Measurements from ENCODE around the gene ASGR1. TPM values are rescaled to one million over a fixed set of nuclear protein-coding genes. Genes with fewer than 3 reads are reported as not detected.

ASGR1 gene
- total RNA-seq, 1 experiment from 2014 or later: 0.95 TPM

DNA sequence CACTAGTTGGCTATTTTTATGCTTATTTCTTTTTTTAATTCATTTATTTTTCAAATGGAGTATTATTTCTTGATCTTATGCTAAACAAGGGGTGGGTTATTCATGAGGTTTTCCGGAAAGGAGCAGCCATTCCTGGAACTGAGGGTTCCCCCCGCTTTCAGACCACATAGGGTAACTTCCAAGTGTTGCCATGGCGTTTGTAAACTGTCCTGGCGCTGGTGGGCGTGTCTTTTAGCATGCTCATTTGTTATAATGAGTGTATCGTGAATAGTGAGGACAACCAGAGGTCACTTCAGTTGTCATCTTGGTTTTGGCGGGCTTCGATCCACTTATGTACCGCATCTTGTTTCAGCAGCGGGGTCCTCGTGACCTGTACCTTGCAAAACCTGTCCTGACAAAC is 35.0 kb downstream of the ASGR1 start:
- H3K4me1 ChIP-seq (ENCODE audit: insufficient read depth, low read length): peaks cover 12% of the 10 kb centered on the region
- no peak for DNase-seq
- CTCF ChIA-PET: no interaction called here

DNA sequence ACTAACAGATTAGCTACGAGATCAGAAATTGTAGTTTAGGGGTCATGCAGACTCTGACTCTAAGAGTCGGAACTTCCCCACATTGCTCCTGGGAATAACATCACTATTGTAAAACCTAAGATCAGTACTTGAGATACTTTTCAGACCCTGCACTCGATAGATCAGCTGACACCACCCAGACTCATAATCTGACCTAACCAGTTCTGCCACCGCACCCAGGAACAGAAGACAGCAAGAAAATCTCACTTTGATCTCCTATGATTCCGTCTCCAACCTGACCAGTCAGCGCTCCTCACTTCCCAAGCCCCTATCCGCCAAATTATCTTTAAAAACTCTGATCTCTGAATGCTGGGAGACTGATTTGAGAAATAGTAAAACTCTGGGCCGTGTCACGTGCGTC is 37.3 kb downstream of the ASGR1 start:
- TF ChIP-seq EZH2phosphoT487 (IDR thresholded peaks at IDR 0.05; ENCODE audit: borderline replicate concordance, low read length) (no peak), EZH2 (IDR thresholded peaks at IDR 0.05; ENCODE audit: low read length, unreplicated experiment) (no peak)
- TF ChIP-seq, protein P1, sequence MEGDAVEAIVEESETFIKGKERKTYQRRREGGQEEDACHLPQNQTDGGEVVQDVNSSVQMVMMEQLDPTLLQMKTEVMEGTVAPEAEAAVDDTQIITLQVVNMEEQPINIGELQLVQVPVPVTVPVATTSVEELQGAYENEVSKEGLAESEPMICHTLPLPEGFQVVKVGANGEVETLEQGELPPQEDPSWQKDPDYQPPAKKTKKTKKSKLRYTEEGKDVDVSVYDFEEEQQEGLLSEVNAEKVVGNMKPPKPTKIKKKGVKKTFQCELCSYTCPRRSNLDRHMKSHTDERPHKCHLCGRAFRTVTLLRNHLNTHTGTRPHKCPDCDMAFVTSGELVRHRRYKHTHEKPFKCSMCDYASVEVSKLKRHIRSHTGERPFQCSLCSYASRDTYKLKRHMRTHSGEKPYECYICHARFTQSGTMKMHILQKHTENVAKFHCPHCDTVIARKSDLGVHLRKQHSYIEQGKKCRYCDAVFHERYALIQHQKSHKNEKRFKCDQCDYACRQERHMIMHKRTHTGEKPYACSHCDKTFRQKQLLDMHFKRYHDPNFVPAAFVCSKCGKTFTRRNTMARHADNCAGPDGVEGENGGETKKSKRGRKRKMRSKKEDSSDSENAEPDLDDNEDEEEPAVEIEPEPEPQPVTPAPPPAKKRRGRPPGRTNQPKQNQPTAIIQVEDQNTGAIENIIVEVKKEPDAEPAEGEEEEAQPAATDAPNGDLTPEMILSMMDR (conservative IDR thresholded peaks at IDR 0.05; ENCODE audit: low read depth, low read length): no peak
- CTCF ChIA-PET: no interaction called here
- BruUV-seq (replicated peaks): no TSS peak
- H3K4me3 ChIP-seq (ENCODE audit: low read length): no peak overlapping the region
- no peaks in the 10 kb centered on the region for H3K9me3 ChIP-seq (ENCODE audit: low read length)
- no peaks in the 10 kb centered on the region for H4K20me1 ChIP-seq (ENCODE audit: low read length)
- no peak overlapping the region for H3K27ac ChIP-seq (ENCODE audit: low read length)
- POLR2A ChIA-PET (ENCODE audit: unreplicated experiment): interaction anchor here (0.6 kb wide), 1 partner anchor 75 kb away, joined by 7 read pairs; no protein-coding TSS in a partner anchor
- no peaks in the 10 kb centered on the region for H3F3A ChIP-seq (ENCODE audit: low read length, unreplicated experiment)
- intact Hi-C loops (cut with micrococcal nuclease): no loop called here
- H3K79me2 ChIP-seq (ENCODE audit: low read length): no peaks in the 10 kb centered on the region
- H3K9me2 ChIP-seq (replicated peaks; ENCODE audit: low read length): no peaks in the 10 kb centered on the region
- H2AFZ ChIP-seq (ENCODE audit: low read length): no peak overlapping the region
- ATAC-seq (peak; percentile 56), DNase-seq (peak; percentile 68)
- peaks cover 18% of the 10 kb centered on the region for H3K4me1 ChIP-seq (ENCODE audit: insufficient read depth, low read length)
- H3K36me3 ChIP-seq (ENCODE audit: low read depth, low read length): no peaks in the 10 kb centered on the region
- no peak overlapping the region for H3K9ac ChIP-seq (ENCODE audit: low read length)
- H3K4me2 ChIP-seq (ENCODE audit: low read length): peak overlapping the region; percentile 37
- no peaks in the 10 kb centered on the region for H3K27me3 ChIP-seq (ENCODE audit: low read length)

More for the DNA sequence above, 35.0 kb downstream of the ASGR1 start:
- ATAC-seq: no peak
- H3K9me2 ChIP-seq (replicated peaks; ENCODE audit: low read length): no peaks in the 10 kb centered on the region
- intact Hi-C loops (cut with micrococcal nuclease): no loop called here
- no peaks in the 10 kb centered on the region for H3K36me3 ChIP-seq (ENCODE audit: low read depth, low read length)
- H3K27ac ChIP-seq (ENCODE audit: low read length): no peak overlapping the region
- no peak overlapping the region for H3K4me2 ChIP-seq (ENCODE audit: low read length)
- H3F3A ChIP-seq (ENCODE audit: low read length, unreplicated experiment): no peaks in the 10 kb centered on the region
- H3K27me3 ChIP-seq (ENCODE audit: low read length): no peaks in the 10 kb centered on the region
- no peaks in the 10 kb centered on the region for H4K20me1 ChIP-seq (ENCODE audit: low read length)
- H3K79me2 ChIP-seq (ENCODE audit: low read length): no peaks in the 10 kb centered on the region
- H3K9me3 ChIP-seq (ENCODE audit: low read length): no peaks in the 10 kb centered on the region
- no peak overlapping the region for H3K9ac ChIP-seq (ENCODE audit: low read length)
- TF ChIP-seq EZH2 (IDR thresholded peaks at IDR 0.05; ENCODE audit: low read length, unreplicated experiment) (no peak), EZH2phosphoT487 (IDR thresholded peaks at IDR 0.05; ENCODE audit: borderline replicate concordance, low read length) (no peak)
- TF ChIP-seq, protein P1 (conservative IDR thresholded peaks at IDR 0.05; ENCODE audit: low read depth, low read length): no peak
- H3K4me3 ChIP-seq (ENCODE audit: low read length): no peak overlapping the region
- no peak overlapping the region for H2AFZ ChIP-seq (ENCODE audit: low read length)
- POLR2A ChIA-PET (ENCODE audit: unreplicated experiment): no interaction called here
- BruUV-seq (replicated peaks): no TSS peak

DNA sequence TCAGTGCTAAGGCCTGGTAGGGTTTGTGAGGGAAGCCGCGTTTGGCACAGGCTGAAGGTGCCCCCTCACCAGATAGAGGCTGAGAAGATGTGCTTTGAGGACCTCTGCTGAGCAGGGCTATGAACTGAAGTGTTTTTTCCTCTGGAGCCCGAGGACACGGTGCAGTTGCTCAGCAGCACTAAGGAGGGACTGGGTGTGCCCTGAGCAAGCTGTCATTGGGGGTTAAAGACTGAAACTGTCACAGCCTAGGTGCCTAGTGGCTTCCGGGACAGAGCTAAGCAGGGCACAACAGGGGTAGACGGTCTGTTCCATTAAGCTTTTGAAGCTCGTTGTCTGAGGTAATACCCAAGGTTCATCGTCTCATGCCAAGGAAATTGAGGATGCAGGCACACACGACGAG is 39.8 kb downstream of the ASGR1 start:
- H3K4me2 ChIP-seq (ENCODE audit: low read length): no peak overlapping the region
- POLR2A ChIA-PET (ENCODE audit: unreplicated experiment): no interaction called here
- no peaks in the 10 kb centered on the region for H4K20me1 ChIP-seq (ENCODE audit: low read length)
- no peak for DNase-seq
- no peaks in the 10 kb centered on the region for H3K79me2 ChIP-seq (ENCODE audit: low read length)
- CTCF ChIA-PET: no interaction called here
- no peak overlapping the region for H3K9ac ChIP-seq (ENCODE audit: low read length)
- no peaks in the 10 kb centered on the region for H3K9me2 ChIP-seq (replicated peaks; ENCODE audit: low read length)
- H3K27ac ChIP-seq (ENCODE audit: low read length): no peak overlapping the region
- ATAC-seq: no peak
- peaks cover 21% of the 10 kb centered on the region for H3K4me1 ChIP-seq (ENCODE audit: insufficient read depth, low read length)
- H3K36me3 ChIP-seq (ENCODE audit: low read depth, low read length): no peaks in the 10 kb centered on the region
- H2AFZ ChIP-seq (ENCODE audit: low read length): no peak overlapping the region
- H3K9me3 ChIP-seq (ENCODE audit: low read length): no peaks in the 10 kb centered on the region
- BruUV-seq (replicated peaks): no TSS peak
- H3K27me3 ChIP-seq (ENCODE audit: low read length): no peaks in the 10 kb centered on the region
- no peaks in the 10 kb centered on the region for H3F3A ChIP-seq (ENCODE audit: low read length, unreplicated experiment)
- intact Hi-C loops (cut with micrococcal nuclease): no loop called here
- H3K4me3 ChIP-seq (ENCODE audit: low read length): no peak overlapping the region
- TF ChIP-seq EZH2 (IDR thresholded peaks at IDR 0.05; ENCODE audit: low read length, unreplicated experiment) (no peak), EZH2phosphoT487 (IDR thresholded peaks at IDR 0.05; ENCODE audit: borderline replicate concordance, low read length) (no peak)
- TF ChIP-seq, protein P1 (conservative IDR thresholded peaks at IDR 0.05; ENCODE audit: low read depth, low read length): no peak
